HepG2 (cell line): ENCODE results near the gene TEAD3. TPM values are rescaled to one million over a fixed set of nuclear protein-coding genes. Genes with fewer than 3 reads are reported as not detected.

ENCODE experiments used
- ATAC-seq: fragments of 200-7000 bp; cut with Tn5 transposase; 3 replicates; pipeline ENCODE4 v1.9.1; 2020; ENCODE audit warnings: mild to moderate bottlenecking, moderate library complexity
- BruUV-seq: library from RNA; stranded (reverse); fragments of 400-500 nt; replicated peaks from 2 replicates; lab custom pipeline; 2021; lab: Mats Ljungman, UMichigan
- CTCF ChIA-PET: fragments of 300-600 bp; formaldehyde crosslinking; extraction: SDS; loops from one replicate; lab custom pipeline; 2021; ENCODE audit warnings: low total read pairs, inconsistent platforms, low intra/inter-chr PET ratio; lab: Yijun Ruan, JAX
- POLR2A ChIA-PET: fragments of 350-600 bp; sonication (Branson Sonifier 250); formaldehyde crosslinking; loops from one replicate; lab custom pipeline; 2020; ENCODE audit warnings: antibody characterized with exemption, inconsistent platforms; lab: Yijun Ruan, JAX
- DNase-seq: peaks from one replicate; pipeline ENCODE4 v3.0.0-alpha.2; 2015; ENCODE audit warnings: low spot score
- FAIRE-seq: peaks from 3 replicates; lab custom pipeline; 2011; peaks lifted over from hg19 to GRCh38; lab: Jason Lieb, UNC
- H2AFZ ChIP-seq: one replicate; pipeline ENCODE4 v1.6.1; 2011; ENCODE audit warnings: low read length, inconsistent platforms
- H3K27ac ChIP-seq: fragments of 300-600 bp; 3 replicates; pipeline ENCODE4 v1.8.0; 2011; ENCODE audit warnings: mixed run types, mild to moderate bottlenecking, mixed read lengths, low read length, inconsistent platforms; ENCODE audit not compliant: insufficient read depth; ENCODE audit errors: extremely low read length
- H3K27me3 ChIP-seq, 2 experiments: fragments of 200-600 bp in 1 of 2; 2 replicates in 1 of 2; 3 replicates in 1 of 2; pipeline versions ENCODE4 v1.6.0 to v1.8.0; 2011; ENCODE audit warnings: low read length in 2 of 2, mild to moderate bottlenecking in 2 of 2, moderate library complexity in 2 of 2, inconsistent platforms in 1 of 2; ENCODE audit not compliant: insufficient read depth in 2 of 2, control insufficient read depth in 1 of 2
- H3K36me3 ChIP-seq, 2 experiments: fragments of 200-600 bp in 1 of 2; replicated peaks in 1 of 2; 2 replicates in 1 of 2; 3 replicates in 1 of 2; pipeline versions ENCODE4 v1.5.1 to v1.8.0; 2011; ENCODE audit warnings: low read length in 2 of 2, inconsistent platforms in 1 of 2; ENCODE audit not compliant: insufficient read depth in 2 of 2, control insufficient read depth in 1 of 2
- H3K4me1 ChIP-seq: 2 replicates; pipeline ENCODE4 v1.5.1; 2012; ENCODE audit warnings: low read length, inconsistent platforms; ENCODE audit not compliant: insufficient read depth
- H3K4me2 ChIP-seq: 2 replicates; pipeline ENCODE4 v1.6.0; 2011; ENCODE audit warnings: low read depth, low read length, inconsistent platforms
- H3K4me3 ChIP-seq, 3 experiments: fragments of 200-600 bp in 1 of 3; sonication (generic), shearing (Covaris generic) in 1 of 3; replicated peaks in 1 of 3; 2 replicates each; pipeline ENCODE4 v1.5.1; 2011 to 2016; ENCODE audit warnings: low read length in 3 of 3, inconsistent platforms in 2 of 3, low read depth in 2 of 3, mild to moderate bottlenecking in 2 of 3, control low read depth in 1 of 3, mixed read lengths in 1 of 3; ENCODE audit not compliant: insufficient read depth in 1 of 3
- H3K79me2 ChIP-seq: one replicate; pipeline ENCODE4 v1.6.1; 2011; ENCODE audit warnings: low read length, inconsistent platforms; ENCODE audit not compliant: insufficient read depth
- H3K9ac ChIP-seq: 2 replicates; pipeline ENCODE4 v1.6.0; 2011; ENCODE audit warnings: mild to moderate bottlenecking, low read depth, low read length, inconsistent platforms; ENCODE audit not compliant: insufficient read depth
- H3K9me3 ChIP-seq: 2 replicates; pipeline ENCODE4 v1.5.1; 2012; ENCODE audit warnings: mild to moderate bottlenecking, low read length
- H4K20me1 ChIP-seq: 2 replicates; pipeline ENCODE4 v1.6.0; 2011; ENCODE audit warnings: inconsistent platforms, mild to moderate bottlenecking, low read length, moderate library complexity; ENCODE audit not compliant: insufficient read depth
- ARHGAP35 ChIP-seq: sonication (generic); formaldehyde crosslinking; IDR thresholded peaks from 2 replicates; pipeline ENCODE4 v1.9.0; 2022; ENCODE audit warnings: mild to moderate bottlenecking, inconsistent platforms, moderate library complexity, missing genetic modification reagents, borderline replicate concordance
- EEA1 ChIP-seq: sonication (generic); formaldehyde crosslinking; IDR thresholded peaks from 2 replicates; pipeline ENCODE4 v1.5.1; 2020; ENCODE audit warnings: mild to moderate bottlenecking, missing genetic modification reagents, borderline replicate concordance
- EP300 ChIP-seq, 3 experiments: sonication (generic) in 1 of 3; formaldehyde crosslinking in 1 of 3; IDR thresholded peaks; 2 replicates each; pipeline versions ENCODE4 v1.5.1 to v1.6.1; 2011 to 2020; ENCODE audit warnings: low read depth in 2 of 3, low read length in 2 of 3, borderline replicate concordance in 1 of 3, improper control_type of control experiment in 1 of 3, mild to moderate bottlenecking in 1 of 3, missing genetic modification reagents in 1 of 3, moderate library complexity in 1 of 3
- HNRNPLL ChIP-seq: fragments of 200-400 bp; formaldehyde crosslinking; IDR thresholded peaks from 2 replicates; pipeline ENCODE4 v1.6.1; 2017; ENCODE audit warnings: mild to moderate bottlenecking, low read depth, low read length; ENCODE audit not compliant: poor library complexity, severe bottlenecking
- MIXL1 ChIP-seq: IDR thresholded peaks from 2 replicates; pipeline ENCODE4 v1.6.1; 2016
- POLR2AphosphoS5 ChIP-seq: IDR thresholded peaks from 2 replicates; pipeline ENCODE4 v1.6.1; 2012; ENCODE audit warnings: low read depth, low read length
- SRSF1 ChIP-seq: fragments of 200-400 bp; formaldehyde crosslinking; optimal IDR thresholded peaks from 2 replicates; pipeline ENCODE3; 2017; ENCODE audit warnings: mild to moderate bottlenecking, low read depth, low read length, moderate library complexity
- TAF15 ChIP-seq: fragments of 200-400 bp; formaldehyde crosslinking; IDR thresholded peaks from one replicate; pipeline ENCODE4 v1.6.1; 2018; ENCODE audit warnings: mild to moderate bottlenecking, low read depth, low read length; ENCODE audit not compliant: poor library complexity, severe bottlenecking
- ZMYM2 ChIP-seq: sonication (generic); formaldehyde crosslinking; IDR thresholded peaks from 2 replicates; pipeline ENCODE4 v1.8.0; 2022; ENCODE audit warnings: mild to moderate bottlenecking, missing genetic modification reagents
- ZNF672 ChIP-seq: sonication (generic); formaldehyde crosslinking; IDR thresholded peaks from 2 replicates; pipeline ENCODE4 v1.8.1; 2022; ENCODE audit warnings: missing genetic modification reagents
- WGBS: methylation state at CpG from one replicate; pipeline ENCODE4 v1.1.6; 2017; ENCODE audit warnings: low lambda C conversion rate; 5-methylcytosine and 5-hydroxymethylcytosine counted together
- in situ Hi-C: cut with HindIII; loops from 2 replicates; pipeline ENCODE4 v1.10.0; 2017; ENCODE audit warnings: low pct_unique_long_range_greater_than_20kb; ENCODE audit not compliant: extremely low pct_ligation_motif_present
- intact Hi-C: fragments of 100-400 bp; cut with micrococcal nuclease; formaldehyde crosslinking; loops from one replicate; pipeline ENCODE4 v1.10.0; 2022; ENCODE audit not compliant: unreplicated experiment
- polyA plus RNA-seq, 8 experiments: library from polyadenylated mRNA; depleted of rRNA in 3 of 8; stranded (reverse) in 7 of 8; unstranded in 1 of 8; fragments of >200 nt; fragmentation: Illumina TruSeq in 4 of 8; extraction: Trizol in 4 of 8; gene quantifications; 2 replicates each; pipeline versions ENCODE4 v1.2.1 to v1.2.3, GENCODE V29; 2011 to 2016; ENCODE audit warnings: low read depth in 4 of 8, missing spikeins in 1 of 8, mixed read lengths in 1 of 8; ENCODE audit not compliant: insufficient read depth in 1 of 8
- total RNA-seq, 5 experiments: library from RNA; depleted of rRNA; stranded (reverse); fragments of >200 nt; fragmentation: Illumina TruSeq; extraction: Trizol; gene quantifications; 2 replicates each; pipeline ENCODE4 v1.2.3, GENCODE V29; 2016; ENCODE audit warnings: low read depth in 1 of 5
- TF ChIP-seq, protein P1 (sequence below): sonication (generic); formaldehyde crosslinking; IDR thresholded peaks from 2 replicates; pipeline ENCODE4 v1.4.0; 2020; ENCODE audit warnings: missing genetic modification reagents
- TF ChIP-seq, protein P2 (sequence below): sonication (generic); formaldehyde crosslinking; conservative IDR thresholded peaks from 2 replicates; pipeline ENCODE4 v1.4.0; 2020; ENCODE audit warnings: missing genetic modification reagents
- TF ChIP-seq, protein P3 (sequence below): sonication (generic); formaldehyde crosslinking; IDR thresholded peaks from 2 replicates; pipeline ENCODE4 v1.4.0; 2020; ENCODE audit warnings: missing genetic modification reagents
- TF ChIP-seq, protein P4 (sequence below): sonication (generic); formaldehyde crosslinking; IDR thresholded peaks from 2 replicates; pipeline ENCODE4 v1.4.0; 2020; ENCODE audit warnings: mild to moderate bottlenecking, missing genetic modification reagents

TEAD3 gene
- total and polyA plus RNA-seq, 2 of the 13 experiments (the other 11 are each of a cell fraction or from before 2014, with no cell fraction given): 15.1 to 16.5 TPM

DNA sequence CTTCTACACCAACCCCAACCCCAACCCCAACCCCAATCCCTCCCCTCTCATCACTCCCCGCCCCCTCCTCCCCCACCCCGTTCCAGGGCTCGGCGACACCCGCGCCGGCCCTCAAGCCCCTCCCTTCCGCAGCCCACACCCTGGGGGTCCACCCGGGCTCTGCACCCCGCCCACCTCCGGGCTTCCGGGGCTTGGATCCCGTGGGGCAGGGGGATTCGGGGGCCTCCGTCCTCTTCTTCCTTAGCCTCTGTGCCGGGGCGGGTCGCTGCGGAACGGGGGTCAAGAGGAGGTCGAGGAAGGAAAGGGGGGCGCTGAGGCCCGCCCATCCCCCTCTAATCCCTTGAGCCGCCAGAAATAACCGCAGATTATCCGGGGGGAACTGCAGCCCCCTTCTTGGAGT is 15.1 kb upstream of the TEAD3 start (continued):
- TF ChIP-seq HNRNPLL: no peak
- no peak for TF ChIP-seq TAF15
- no peak for TF ChIP-seq ZNF672 (CRISPR knock-in tag)
- TF ChIP-seq EEA1 (CRISPR knock-in tag): no peak
- TF ChIP-seq MIXL1 (CRISPR knock-in tag): no peak
- TF ChIP-seq, protein P1, sequence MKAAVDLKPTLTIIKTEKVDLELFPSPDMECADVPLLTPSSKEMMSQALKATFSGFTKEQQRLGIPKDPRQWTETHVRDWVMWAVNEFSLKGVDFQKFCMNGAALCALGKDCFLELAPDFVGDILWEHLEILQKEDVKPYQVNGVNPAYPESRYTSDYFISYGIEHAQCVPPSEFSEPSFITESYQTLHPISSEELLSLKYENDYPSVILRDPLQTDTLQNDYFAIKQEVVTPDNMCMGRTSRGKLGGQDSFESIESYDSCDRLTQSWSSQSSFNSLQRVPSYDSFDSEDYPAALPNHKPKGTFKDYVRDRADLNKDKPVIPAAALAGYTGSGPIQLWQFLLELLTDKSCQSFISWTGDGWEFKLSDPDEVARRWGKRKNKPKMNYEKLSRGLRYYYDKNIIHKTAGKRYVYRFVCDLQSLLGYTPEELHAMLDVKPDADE (CRISPR knock-in tag): no peak
- TF ChIP-seq, protein P2, sequence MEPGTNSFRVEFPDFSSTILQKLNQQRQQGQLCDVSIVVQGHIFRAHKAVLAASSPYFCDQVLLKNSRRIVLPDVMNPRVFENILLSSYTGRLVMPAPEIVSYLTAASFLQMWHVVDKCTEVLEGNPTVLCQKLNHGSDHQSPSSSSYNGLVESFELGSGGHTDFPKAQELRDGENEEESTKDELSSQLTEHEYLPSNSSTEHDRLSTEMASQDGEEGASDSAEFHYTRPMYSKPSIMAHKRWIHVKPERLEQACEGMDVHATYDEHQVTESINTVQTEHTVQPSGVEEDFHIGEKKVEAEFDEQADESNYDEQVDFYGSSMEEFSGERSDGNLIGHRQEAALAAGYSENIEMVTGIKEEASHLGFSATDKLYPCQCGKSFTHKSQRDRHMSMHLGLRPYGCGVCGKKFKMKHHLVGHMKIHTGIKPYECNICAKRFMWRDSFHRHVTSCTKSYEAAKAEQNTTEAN (CRISPR knock-in tag): no peak
- no peak for TF ChIP-seq SRSF1
- TF ChIP-seq, protein P3, sequence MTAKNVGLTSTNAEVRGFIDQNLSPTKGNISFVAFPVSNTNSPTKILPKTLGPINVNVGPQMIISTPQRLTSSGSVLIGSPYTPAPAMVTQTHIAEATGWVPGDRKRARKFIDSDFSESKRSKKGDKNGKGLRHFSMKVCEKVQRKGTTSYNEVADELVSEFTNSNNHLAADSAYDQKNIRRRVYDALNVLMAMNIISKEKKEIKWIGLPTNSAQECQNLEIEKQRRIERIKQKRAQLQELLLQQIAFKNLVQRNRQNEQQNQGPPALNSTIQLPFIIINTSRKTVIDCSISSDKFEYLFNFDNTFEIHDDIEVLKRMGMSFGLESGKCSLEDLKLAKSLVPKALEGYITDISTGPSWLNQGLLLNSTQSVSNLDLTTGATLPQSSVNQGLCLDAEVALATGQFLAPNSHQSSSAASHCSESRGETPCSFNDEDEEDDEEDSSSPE (CRISPR knock-in tag): no peak
- TF ChIP-seq, all 625 proteins: peak for 0

DNA sequence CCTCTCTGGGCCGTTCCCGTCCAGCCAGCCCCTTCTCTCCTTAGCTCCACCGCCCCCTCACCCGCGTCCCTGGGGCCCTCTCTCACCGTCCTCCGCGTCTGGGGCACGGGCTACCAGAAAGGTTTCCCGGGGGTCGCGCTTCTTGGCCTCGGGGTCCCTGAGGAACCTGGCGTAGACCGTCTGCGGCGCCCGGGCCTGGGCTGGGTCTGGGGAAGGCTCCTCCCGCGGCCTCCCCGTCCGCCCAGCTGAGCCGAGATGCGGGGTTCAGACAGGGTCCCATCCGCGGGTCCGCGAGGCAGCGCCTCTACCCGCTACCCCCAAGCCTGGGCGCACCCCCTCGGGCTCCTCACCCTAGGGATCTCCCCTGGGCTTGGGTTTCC is 14.7 kb upstream of the TEAD3 start:
- no peaks in the 10 kb centered on the region for H3K9me3 ChIP-seq
- H3K79me2 ChIP-seq: no peaks in the 10 kb centered on the region
- no TSS peak for BruUV-seq
- peaks cover 4% of the 10 kb centered on the region; the same call in 1 of the 2 replicates for H3K4me1 ChIP-seq
- FAIRE-seq (no peak), DNase-seq (no peak), ATAC-seq (no peak)
- H4K20me1 ChIP-seq: no peaks in the 10 kb centered on the region
- WGBS: 45% methylated on average over 29 of the region's 32 CpGs
- no peak overlapping the region for H3K9ac ChIP-seq
- H3K4me3 ChIP-seq: no peak overlapping the region
- no peaks in the 10 kb centered on the region for H3K36me3 ChIP-seq
- CTCF ChIA-PET: no interaction called here
- peaks cover 2 to 65% of the 10 kb centered on the region in 2 experiments; a peak in 4 of 5 replicates for H3K27me3 ChIP-seq
- H2AFZ ChIP-seq: no peak overlapping the region
- no peak overlapping the region for H3K4me2 ChIP-seq
- intact Hi-C loops: no loop called here
- POLR2A ChIA-PET: no interaction called here
- in situ Hi-C loops: no loop called here
- H3K27ac ChIP-seq: no peak overlapping the region
- no peak for TF ChIP-seq EP300 (IDR thresholded peaks at IDR 0.05; ENCODE audit: low read depth in 2 of 2, low read length in 2 of 2)
- TF ChIP-seq EP300 (CRISPR knock-in tag; IDR thresholded peaks at IDR 0.05; ENCODE audit: borderline replicate concordance): no peak
- TF ChIP-seq, protein P4, sequence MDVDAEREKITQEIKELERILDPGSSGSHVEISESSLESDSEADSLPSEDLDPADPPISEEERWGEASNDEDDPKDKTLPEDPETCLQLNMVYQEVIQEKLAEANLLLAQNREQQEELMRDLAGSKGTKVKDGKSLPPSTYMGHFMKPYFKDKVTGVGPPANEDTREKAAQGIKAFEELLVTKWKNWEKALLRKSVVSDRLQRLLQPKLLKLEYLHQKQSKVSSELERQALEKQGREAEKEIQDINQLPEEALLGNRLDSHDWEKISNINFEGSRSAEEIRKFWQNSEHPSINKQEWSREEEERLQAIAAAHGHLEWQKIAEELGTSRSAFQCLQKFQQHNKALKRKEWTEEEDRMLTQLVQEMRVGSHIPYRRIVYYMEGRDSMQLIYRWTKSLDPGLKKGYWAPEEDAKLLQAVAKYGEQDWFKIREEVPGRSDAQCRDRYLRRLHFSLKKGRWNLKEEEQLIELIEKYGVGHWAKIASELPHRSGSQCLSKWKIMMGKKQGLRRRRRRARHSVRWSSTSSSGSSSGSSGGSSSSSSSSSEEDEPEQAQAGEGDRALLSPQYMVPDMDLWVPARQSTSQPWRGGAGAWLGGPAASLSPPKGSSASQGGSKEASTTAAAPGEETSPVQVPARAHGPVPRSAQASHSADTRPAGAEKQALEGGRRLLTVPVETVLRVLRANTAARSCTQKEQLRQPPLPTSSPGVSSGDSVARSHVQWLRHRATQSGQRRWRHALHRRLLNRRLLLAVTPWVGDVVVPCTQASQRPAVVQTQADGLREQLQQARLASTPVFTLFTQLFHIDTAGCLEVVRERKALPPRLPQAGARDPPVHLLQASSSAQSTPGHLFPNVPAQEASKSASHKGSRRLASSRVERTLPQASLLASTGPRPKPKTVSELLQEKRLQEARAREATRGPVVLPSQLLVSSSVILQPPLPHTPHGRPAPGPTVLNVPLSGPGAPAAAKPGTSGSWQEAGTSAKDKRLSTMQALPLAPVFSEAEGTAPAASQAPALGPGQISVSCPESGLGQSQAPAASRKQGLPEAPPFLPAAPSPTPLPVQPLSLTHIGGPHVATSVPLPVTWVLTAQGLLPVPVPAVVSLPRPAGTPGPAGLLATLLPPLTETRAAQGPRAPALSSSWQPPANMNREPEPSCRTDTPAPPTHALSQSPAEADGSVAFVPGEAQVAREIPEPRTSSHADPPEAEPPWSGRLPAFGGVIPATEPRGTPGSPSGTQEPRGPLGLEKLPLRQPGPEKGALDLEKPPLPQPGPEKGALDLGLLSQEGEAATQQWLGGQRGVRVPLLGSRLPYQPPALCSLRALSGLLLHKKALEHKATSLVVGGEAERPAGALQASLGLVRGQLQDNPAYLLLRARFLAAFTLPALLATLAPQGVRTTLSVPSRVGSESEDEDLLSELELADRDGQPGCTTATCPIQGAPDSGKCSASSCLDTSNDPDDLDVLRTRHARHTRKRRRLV (CRISPR knock-in tag): no peak
- no peak for TF ChIP-seq ARHGAP35
- TF ChIP-seq ZMYM2 (CRISPR knock-in tag): no peak
- TF ChIP-seq POLR2AphosphoS5: no peak
